IMR-90 (cell line): ENCODE data around the gene ZNF653. TPM values are rescaled to one million over a fixed set of nuclear protein-coding genes. Genes with fewer than 3 reads are reported as not detected.

Experiments
- ATAC-seq: fragments of 200-7000 bp; cut with Tn5 transposase; 2 replicates; pipeline ENCODE4 v1.9.1; 2020; ENCODE audit warnings: low read depth, mild to moderate bottlenecking, moderate library complexity
- BruUV-seq: library from RNA; stranded (reverse); fragments of 400-500 nt; replicated peaks from 2 replicates; lab custom pipeline; 2021; lab: Mats Ljungman, UMichigan
- CTCF ChIA-PET: fragments of 300-600 bp; formaldehyde crosslinking; extraction: SDS; loops from one replicate; lab custom pipeline; 2021; ENCODE audit warnings: antibody characterized with exemption; lab: Yijun Ruan, JAX
- POLR2A ChIA-PET: fragments of 300-600 bp; sonication (Branson Sonifier 250); formaldehyde crosslinking; loops from one replicate; lab custom pipeline; 2022; ENCODE audit warnings: antibody characterized with exemption; ENCODE audit not compliant: unreplicated experiment; lab: Charles Lee
- DNase-seq: peaks from one replicate; pipeline ENCODE4 v3.0.0; 2013
- H2AFZ ChIP-seq: replicated peaks from 2 replicates; pipeline ENCODE3; 2013; ENCODE audit warnings: low read length, mild to moderate bottlenecking; ENCODE audit not compliant: poor library complexity
- H2AK5ac ChIP-seq: 2 replicates; pipeline ENCODE4 v1.6.1; 2013; ENCODE audit warnings: low read depth, low read length, inconsistent platforms
- H2AK9ac ChIP-seq: replicated peaks from 2 replicates; pipeline ENCODE3; 2013; ENCODE audit warnings: mild to moderate bottlenecking, low read depth, low read length, moderate library complexity; ENCODE audit not compliant: poor library complexity
- H2BK120ac ChIP-seq: 2 replicates; pipeline ENCODE4 v1.6.1; 2013; ENCODE audit warnings: low read depth, low read length, inconsistent platforms
- H2BK15ac ChIP-seq: 3 replicates; pipeline ENCODE4 v1.6.1; 2013; ENCODE audit warnings: low read depth, low read length, inconsistent platforms
- H2BK20ac ChIP-seq: 2 replicates; pipeline ENCODE4 v1.6.1; 2013; ENCODE audit warnings: low read depth, mild to moderate bottlenecking, inconsistent platforms, low read length, moderate library complexity
- H2BK5ac ChIP-seq: 2 replicates; pipeline ENCODE4 v1.6.1; 2013; ENCODE audit warnings: mild to moderate bottlenecking, low read depth, low read length, inconsistent platforms; ENCODE audit not compliant: poor library complexity, severe bottlenecking
- H3K14ac ChIP-seq: replicated peaks from 2 replicates; pipeline ENCODE4 v1.6.1; 2013; ENCODE audit warnings: low read depth, low read length, inconsistent platforms
- H3K18ac ChIP-seq: 2 replicates; pipeline ENCODE4 v1.6.1; 2013; ENCODE audit warnings: low read depth, low read length, control low read depth
- H3K23ac ChIP-seq: 2 replicates; pipeline ENCODE4 v1.6.1; 2013; ENCODE audit warnings: low read depth, low read length, inconsistent platforms
- H3K27ac ChIP-seq: 2 replicates; pipeline ENCODE4 v1.5.1; 2013; ENCODE audit warnings: mild to moderate bottlenecking, control low read depth, low read length; ENCODE audit not compliant: insufficient read depth
- H3K27me3 ChIP-seq: 2 replicates; pipeline ENCODE4 v1.6.1; 2013; ENCODE audit warnings: low read length; ENCODE audit not compliant: control insufficient read depth, insufficient read depth
- H3K36me3 ChIP-seq: 2 replicates; pipeline ENCODE4 v1.6.1; 2013; ENCODE audit warnings: low read length, mixed read lengths; ENCODE audit not compliant: control insufficient read depth, insufficient read depth
- H3K4ac ChIP-seq: 2 replicates; pipeline ENCODE4 v1.6.1; 2013; ENCODE audit warnings: low read depth, low read length, inconsistent platforms
- H3K4me1 ChIP-seq: 2 replicates; pipeline ENCODE4 v1.6.1; 2013; ENCODE audit warnings: low read length, mixed read lengths; ENCODE audit not compliant: control insufficient read depth, insufficient read depth
- H3K4me2 ChIP-seq: 2 replicates; pipeline ENCODE4 v1.6.1; 2013; ENCODE audit warnings: low read depth, mild to moderate bottlenecking, control low read depth, low read length, moderate library complexity
- H3K4me3 ChIP-seq: 2 replicates; pipeline ENCODE4 v1.5.1; 2013; ENCODE audit warnings: low read depth, mild to moderate bottlenecking, control low read depth, low read length, moderate library complexity; ENCODE audit not compliant: insufficient read depth
- H3K56ac ChIP-seq: 2 replicates; pipeline ENCODE4 v1.6.1; 2013; ENCODE audit warnings: low read length, inconsistent platforms; ENCODE audit not compliant: insufficient read depth; ENCODE audit errors: extremely low read depth
- H3K79me1 ChIP-seq, 2 experiments: 2 replicates each; pipeline ENCODE4 v1.6.1; 2013; ENCODE audit warnings: low read length in 2 of 2, inconsistent platforms in 1 of 2, low read depth in 1 of 2
- H3K9ac ChIP-seq: 2 replicates; pipeline ENCODE4 v1.6.1; 2013; ENCODE audit warnings: low read depth, low read length, control low read depth
- H3K9me1 ChIP-seq: 2 replicates; pipeline ENCODE4 v1.6.1; 2013; ENCODE audit warnings: low read length, inconsistent platforms; ENCODE audit not compliant: insufficient read depth
- H3K9me3 ChIP-seq: 2 replicates; pipeline ENCODE4 v1.6.1; 2013; ENCODE audit warnings: low read length; ENCODE audit not compliant: control insufficient read depth, insufficient read depth
- H4K20me1 ChIP-seq: 2 replicates; pipeline ENCODE4 v1.6.1; 2013; ENCODE audit warnings: low read length, inconsistent platforms; ENCODE audit not compliant: insufficient read depth
- H4K5ac ChIP-seq: 2 replicates; pipeline ENCODE4 v1.6.1; 2013; ENCODE audit warnings: mild to moderate bottlenecking, low read depth, low read length, control low read depth
- H4K8ac ChIP-seq, 2 experiments: 2 replicates each; pipeline ENCODE4 v1.6.1; 2013; ENCODE audit warnings: low read depth in 2 of 2, low read length in 2 of 2, control low read depth in 1 of 2, inconsistent platforms in 1 of 2
- H4K91ac ChIP-seq: 2 replicates; pipeline ENCODE4 v1.6.1; 2013; ENCODE audit warnings: low read depth, low read length, inconsistent platforms; ENCODE audit not compliant: insufficient read depth
- BHLHE40 ChIP-seq: fragments of 150-350 bp; IDR thresholded peaks from 2 replicates; pipeline ENCODE4 v1.6.1; 2016; ENCODE audit warnings: mild to moderate bottlenecking, low read depth, low read length
- CHD1 ChIP-seq: IDR thresholded peaks from 2 replicates; pipeline ENCODE4 v1.6.1; 2012; ENCODE audit warnings: low read depth, low read length, improper control_type of control experiment
- MXI1 ChIP-seq: IDR thresholded peaks from 2 replicates; pipeline ENCODE4 v1.6.1; 2012; ENCODE audit warnings: low read depth, mild to moderate bottlenecking, low read length, moderate library complexity, borderline replicate concordance
- NFE2L2 ChIP-seq: fragments of 150-350 bp; IDR thresholded peaks from 2 replicates; pipeline ENCODE4 v1.6.1; 2016; ENCODE audit warnings: low read depth, mild to moderate bottlenecking, low read length
- RAD21 ChIP-seq: IDR thresholded peaks from 2 replicates; pipeline ENCODE4 v1.6.1; 2012; ENCODE audit warnings: low read length, improper control_type of control experiment
- RCOR1 ChIP-seq: IDR thresholded peaks from 2 replicates; pipeline ENCODE4 v1.6.1; 2012; ENCODE audit warnings: mild to moderate bottlenecking, low read length, improper control_type of control experiment; ENCODE audit not compliant: insufficient replicate concordance
- RFX5 ChIP-seq: IDR thresholded peaks from 2 replicates; pipeline ENCODE4 v1.8.0; 2012; ENCODE audit warnings: low read depth, mild to moderate bottlenecking, low read length, moderate library complexity
- WGBS, 2 experiments: methylation state at CpG; one replicate each; pipeline versions ENCODE4 v1.1.5 to v1.1.7; 2013; ENCODE audit warnings: missing lambda C conversion rate in 2 of 2; ENCODE audit not compliant: insufficient read length in 1 of 2; ENCODE audit errors: extremely low coverage in 2 of 2; 5-methylcytosine and 5-hydroxymethylcytosine counted together
- dilution Hi-C: fragments of 300-500 bp; cut with HindIII; formaldehyde crosslinking; loops from one replicate; pipeline ENCODE4 v1.14.3; 2018; ENCODE audit warnings: low sequenced_read_pairs; ENCODE audit not compliant: unreplicated experiment
- in situ Hi-C: fragments of 300-500 bp; cut with MboI; formaldehyde crosslinking; loops from 3 replicates; pipeline ENCODE4 v1.14.3; 2019; ENCODE audit warnings: low sequenced_read_pairs, inconsistent platforms, mixed read lengths
- intact Hi-C: fragments of 100-400 bp; cut with micrococcal nuclease; formaldehyde crosslinking; loops from 2 replicates; pipeline ENCODE4 v1.10.0; 2022
- polyA plus RNA-seq, 3 experiments: library from polyadenylated mRNA; depleted of rRNA; stranded (reverse); fragments of >200 nt; gene quantifications; 2 replicates each; pipeline ENCODE4 v1.2.3, GENCODE V29; 2012; ENCODE audit warnings: low replicate concordance in 1 of 3
- total RNA-seq: library from RNA; depleted of rRNA; stranded (reverse); fragments of >200 nt; gene quantifications from 2 replicates; pipeline ENCODE4 v1.2.3, GENCODE V29; 2012

The ZNF653 gene
- total and polyA plus RNA-seq, 2 of the 4 experiments (the other 2 are of a cell fraction), result 3.9 to 9.0 TPM

GRCh38 chr19:11457115-11457514 lies 48.5 kb downstream of the ZNF653 start:
- intact Hi-C loops, result no loop called here
- DNase-seq, result no peak
- Histone ChIP-seq H4K20me1 (no peaks in the 10 kb centered on the region), H4K91ac (no peak overlapping the region), H3K9me1 (no peaks in the 10 kb centered on the region), H4K5ac (no peak overlapping the region), H3K4me3 (no peak overlapping the region), H2BK5ac (no peak overlapping the region), H3K4me2 (no peak overlapping the region), H3K9ac (no peak overlapping the region), H3K36me3 (no peaks in the 10 kb centered on the region), H3K27me3 (no peaks in the 10 kb centered on the region; the same call in 1 of the 2 replicates), H2BK20ac (no peak overlapping the region), H3K14ac (no peak overlapping the region), H2AK9ac (no peak overlapping the region), H3K79me1 (no peaks in the 10 kb centered on the region), H2BK120ac (no peak overlapping the region), H4K8ac (no peak overlapping the region), H3K23ac (no peak overlapping the region), H3K4ac (no peak overlapping the region), H3K27ac (no peak overlapping the region), H3K18ac (no peak overlapping the region), H2BK15ac (no peak overlapping the region), H3K9me3 (no peaks in the 10 kb centered on the region), H2AK5ac (no peak overlapping the region), H2AFZ (no peak overlapping the region), H3K56ac (no peak overlapping the region), H3K4me1 (no peaks in the 10 kb centered on the region)
- ChIA-PET POLR2A (no interaction called here), CTCF (no interaction called here)
- WGBS, 2 experiments, result no CpG with 5 or more reads among the region's 18 CpGs
- TF ChIP-seq RFX5 (no peak), CHD1 (no peak), NFE2L2 (no peak), MXI1 (no peak), RAD21 (no peak), BHLHE40 (no peak), RCOR1 (no peak)
- no TSS peak for BruUV-seq
- ATAC-seq, result peak; percentile 77
- in situ Hi-C loops, result no loop called here
- dilution Hi-C loops, result no loop called here
